ENCODE results near the gene CCDC60.

Gene CCDC60

DNA sequence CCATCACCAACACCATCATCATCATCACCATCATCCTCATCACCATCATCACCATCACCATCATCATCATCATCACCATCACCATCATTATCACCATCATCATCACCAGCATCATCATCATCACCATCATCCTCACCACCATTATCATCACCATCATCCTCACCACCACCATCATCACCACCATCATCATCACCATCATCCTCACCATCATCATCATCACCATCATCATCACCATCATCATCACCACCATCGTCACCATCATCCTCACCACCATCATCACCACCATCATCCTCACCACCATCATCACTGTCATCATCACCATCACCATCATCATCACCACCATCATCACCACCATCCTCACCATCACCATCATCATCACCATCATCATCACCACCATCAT lies 146.0 kb downstream of the CCDC60 start:
- TF ChIP-seq, protein P1, sequence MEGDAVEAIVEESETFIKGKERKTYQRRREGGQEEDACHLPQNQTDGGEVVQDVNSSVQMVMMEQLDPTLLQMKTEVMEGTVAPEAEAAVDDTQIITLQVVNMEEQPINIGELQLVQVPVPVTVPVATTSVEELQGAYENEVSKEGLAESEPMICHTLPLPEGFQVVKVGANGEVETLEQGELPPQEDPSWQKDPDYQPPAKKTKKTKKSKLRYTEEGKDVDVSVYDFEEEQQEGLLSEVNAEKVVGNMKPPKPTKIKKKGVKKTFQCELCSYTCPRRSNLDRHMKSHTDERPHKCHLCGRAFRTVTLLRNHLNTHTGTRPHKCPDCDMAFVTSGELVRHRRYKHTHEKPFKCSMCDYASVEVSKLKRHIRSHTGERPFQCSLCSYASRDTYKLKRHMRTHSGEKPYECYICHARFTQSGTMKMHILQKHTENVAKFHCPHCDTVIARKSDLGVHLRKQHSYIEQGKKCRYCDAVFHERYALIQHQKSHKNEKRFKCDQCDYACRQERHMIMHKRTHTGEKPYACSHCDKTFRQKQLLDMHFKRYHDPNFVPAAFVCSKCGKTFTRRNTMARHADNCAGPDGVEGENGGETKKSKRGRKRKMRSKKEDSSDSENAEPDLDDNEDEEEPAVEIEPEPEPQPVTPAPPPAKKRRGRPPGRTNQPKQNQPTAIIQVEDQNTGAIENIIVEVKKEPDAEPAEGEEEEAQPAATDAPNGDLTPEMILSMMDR (IDR thresholded peaks at IDR 0.05; ENCODE audit: control extremely low read depth, extremely low read depth, low read depth, missing control alignments) = no peak
- no peak for DNase-seq (ENCODE audit: extremely low spot score)
- CTCF ChIA-PET = interaction anchor here (1.0 to 2.0 kb wide), 3 partner anchors 8 to 36 kb away, joined by 3 to 6 read pairs (median 4); no protein-coding TSS in a partner anchor
- POLR2A ChIA-PET = no interaction called here

DNA sequence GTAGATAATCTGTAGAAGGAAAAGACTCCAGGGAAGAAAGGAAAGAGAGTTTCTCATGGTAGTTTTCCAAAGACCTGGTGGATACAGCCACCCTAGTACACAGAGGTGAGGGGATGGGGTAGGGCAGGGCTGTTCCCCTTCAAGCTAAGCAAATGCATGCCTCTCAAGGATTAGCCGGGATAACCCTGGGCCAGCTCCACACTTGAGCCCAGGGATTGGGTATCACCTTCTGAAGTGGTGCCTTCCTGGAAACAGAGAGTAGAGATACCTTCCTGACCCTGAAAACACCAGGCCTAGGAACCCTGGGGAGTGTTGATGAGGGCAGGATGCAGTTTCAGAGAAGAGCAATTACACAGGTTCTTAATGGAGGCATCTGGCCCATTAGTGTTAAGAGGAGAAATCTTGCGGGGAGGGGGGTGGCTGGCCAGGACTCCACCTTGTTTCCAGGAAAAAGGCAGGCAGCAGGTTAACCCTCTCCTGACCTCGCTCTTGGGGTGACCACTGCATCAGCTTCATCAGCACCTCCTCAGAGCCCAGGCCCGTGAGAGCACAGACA lies 152.1 kb downstream of the CCDC60 start:
- ChIA-PET POLR2A (no interaction called here), CTCF (interaction anchor here (1.4 to 1.5 kb wide), 2 partner anchors 10 to 39 kb away, joined by 4 to 5 read pairs; no protein-coding TSS in a partner anchor)
- no peak for DNase-seq (ENCODE audit: extremely low spot score)
- TF ChIP-seq, protein P1 (IDR thresholded peaks at IDR 0.05; ENCODE audit: control extremely low read depth, extremely low read depth, low read depth, missing control alignments) = no peak

DNA sequence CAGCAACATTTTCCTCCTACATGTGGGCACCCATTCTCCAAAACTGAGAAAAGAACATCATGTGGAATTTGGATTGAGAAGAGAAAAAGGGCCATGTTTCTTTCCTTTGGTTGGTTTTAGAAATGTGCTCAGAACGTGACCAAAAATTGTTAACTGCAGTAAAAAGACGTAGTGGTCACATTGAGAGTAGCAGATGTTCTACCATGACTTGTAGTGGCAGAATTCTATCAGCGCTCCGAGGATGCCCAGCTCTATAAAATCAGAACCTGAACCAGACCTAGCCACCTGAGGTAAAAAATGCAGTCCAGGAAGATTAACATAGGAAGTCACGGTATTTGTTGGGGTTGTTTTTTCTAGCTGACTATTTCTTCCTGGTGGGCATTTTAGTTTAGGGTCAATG lies 157.3 kb downstream of the CCDC60 start:
- DNase-seq (ENCODE audit: extremely low spot score) = no peak
- CTCF ChIA-PET = no interaction called here
- TF ChIP-seq, protein P1 (IDR thresholded peaks at IDR 0.05; ENCODE audit: control extremely low read depth, extremely low read depth, low read depth, missing control alignments) = no peak
- POLR2A ChIA-PET = no interaction called here

DNA sequence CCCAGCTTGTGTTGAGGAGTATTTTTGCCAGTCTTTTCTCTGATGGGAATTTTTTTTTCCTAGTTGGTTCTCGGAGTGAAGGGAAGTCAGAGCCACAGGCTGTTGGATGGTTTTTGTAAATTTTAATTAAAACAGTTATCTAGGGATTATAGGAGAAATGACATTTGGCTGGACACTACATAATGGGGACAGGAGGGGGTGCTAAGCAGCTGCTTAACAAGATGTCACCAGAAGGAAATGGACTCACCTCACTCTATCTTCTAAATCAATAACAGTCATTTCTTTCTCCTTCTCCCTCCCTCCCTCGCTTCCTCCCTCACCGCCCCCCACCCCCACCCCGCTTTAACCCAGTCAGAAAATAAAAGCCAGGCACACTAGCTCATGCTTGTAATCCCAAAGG lies 165.7 kb downstream of the CCDC60 start:
- ChIA-PET POLR2A (no interaction called here), CTCF (no interaction called here)
- TF ChIP-seq, protein P1 (IDR thresholded peaks at IDR 0.05; ENCODE audit: control extremely low read depth, extremely low read depth, low read depth, missing control alignments) = no peak
- DNase-seq (ENCODE audit: extremely low spot score) = no peak

DNA sequence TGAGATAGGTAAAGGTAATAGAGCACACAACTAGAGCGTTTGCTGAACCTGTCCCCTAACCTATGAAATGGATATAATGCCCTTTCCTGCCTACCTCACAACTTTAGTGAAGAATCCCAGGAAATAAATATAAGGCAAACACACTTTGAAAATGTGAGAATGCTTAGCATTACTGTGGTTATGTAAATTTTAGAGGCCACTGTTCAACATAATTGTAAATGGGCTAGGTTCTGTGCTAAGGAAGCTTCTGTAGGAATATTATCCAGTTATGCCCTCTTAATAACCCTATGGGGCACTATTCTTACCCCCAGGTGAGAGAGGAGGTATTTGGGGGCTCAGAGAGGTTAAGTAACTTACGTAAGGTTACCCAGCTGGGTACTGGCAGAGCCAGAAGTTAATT lies 166.5 kb downstream of the CCDC60 start:
- TF ChIP-seq, protein P1 (IDR thresholded peaks at IDR 0.05; ENCODE audit: control extremely low read depth, extremely low read depth, low read depth, missing control alignments) = no peak
- POLR2A ChIA-PET = no interaction called here
- CTCF ChIA-PET = no interaction called here
- DNase-seq (ENCODE audit: extremely low spot score) = no peak

DNA sequence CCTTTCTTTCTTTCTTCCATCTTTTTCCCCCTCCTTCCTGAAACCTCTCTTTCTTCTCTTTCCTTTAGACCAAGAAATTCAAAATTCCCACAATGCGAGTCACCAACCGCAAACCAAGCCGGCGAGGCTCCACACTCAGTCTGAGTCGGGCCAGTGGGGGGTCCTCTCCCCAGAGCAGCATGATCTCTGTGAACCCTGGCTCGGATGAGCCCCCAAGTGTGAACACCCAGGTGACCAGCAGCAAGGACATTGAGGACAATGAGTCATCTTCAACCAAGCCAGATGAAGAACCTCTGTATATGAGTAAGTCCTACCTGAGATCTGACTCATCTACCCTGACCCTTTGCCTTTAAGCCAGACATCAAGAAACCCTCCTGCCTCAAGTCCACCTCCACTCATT lies 170.5 kb downstream of the CCDC60 start:
- CTCF ChIA-PET = no interaction called here
- POLR2A ChIA-PET = no interaction called here
- no peak for DNase-seq (ENCODE audit: extremely low spot score)

More for the DNA sequence above, 170.5 kb downstream of the CCDC60 start:
- TF ChIP-seq, protein P1 (IDR thresholded peaks at IDR 0.05; ENCODE audit: control extremely low read depth, extremely low read depth, low read depth, missing control alignments) = no peak

Data from GM10248 (cell line).